HEK293 (cell line): ENCODE measurements around the gene PRSS22.

Experiments
- CTCF ChIA-PET: fragments of 350-600 bp; formaldehyde crosslinking; extraction: SDS; loops from one replicate; lab custom pipeline; 2021; ENCODE audit warnings: antibody characterized with exemption; lab: Yijun Ruan, JAX
- POLR2A ChIA-PET: fragments of 300-600 bp; formaldehyde crosslinking; extraction: SDS; loops from one replicate; lab custom pipeline; 2020; ENCODE audit warnings: antibody characterized with exemption, inconsistent platforms; lab: Yijun Ruan, JAX
- H3K27ac ChIP-seq: fragments of 200-500 bp; sonication (Bioruptor generic); 2 replicates; pipeline ENCODE4 v1.5.1; 2014; ENCODE audit warnings: low read depth, low read length, control low read depth, inconsistent platforms; ENCODE audit errors: extremely low read depth
- H3K36me3 ChIP-seq, 2 experiments: fragments of 200-500 bp in 1 of 2; sonication (Bioruptor generic) in 1 of 2; 1 replicate in 1 of 2; 2 replicates in 1 of 2; pipeline ENCODE4 v1.5.1; 2014 to 2017; ENCODE audit warnings: inconsistent platforms in 2 of 2, low read length in 2 of 2; ENCODE audit not compliant: control insufficient read depth in 2 of 2, insufficient read depth in 1 of 2
- H3K4me1 ChIP-seq: fragments of 200-500 bp; sonication (Bioruptor generic); 2 replicates; pipeline ENCODE4 v1.5.1; 2014; ENCODE audit warnings: mild to moderate bottlenecking, low read length, inconsistent platforms; ENCODE audit not compliant: control insufficient read depth, insufficient read depth
- H3K4me3 ChIP-seq: 2 replicates; pipeline ENCODE4 v1.5.1; 2011; ENCODE audit warnings: low read depth, mild to moderate bottlenecking, control low read depth, low read length, moderate library complexity
- H3K9me3 ChIP-seq: fragments of 200-500 bp; sonication (Bioruptor generic); 2 replicates; pipeline ENCODE4 v1.5.1; 2014; ENCODE audit warnings: low read depth, low read length, inconsistent platforms; ENCODE audit not compliant: control insufficient read depth, insufficient read depth
- BCL6B ChIP-seq: fragments of 450-650 bp; formaldehyde crosslinking; IDR thresholded peaks from 2 replicates; pipeline ENCODE4 v1.5.1; 2017; ENCODE audit warnings: missing biosample characterization, missing genetic modification characterization
- CTCF ChIP-seq: fragments of 450-650 bp; formaldehyde crosslinking; IDR thresholded peaks from 2 replicates; pipeline ENCODE4 v1.5.1; 2016; ENCODE audit warnings: missing biosample characterization, missing genetic modification characterization
- FEZF1 ChIP-seq: fragments of 450-650 bp; formaldehyde crosslinking; IDR thresholded peaks from 2 replicates; pipeline ENCODE4 v1.5.1; 2016; ENCODE audit warnings: missing biosample characterization, missing genetic modification characterization
- KLF9 ChIP-seq: fragments of 450-650 bp; formaldehyde crosslinking; IDR thresholded peaks from 2 replicates; pipeline ENCODE4 v1.5.1; 2016; ENCODE audit warnings: missing biosample characterization, missing genetic modification characterization, low read depth
- MYNN ChIP-seq: fragments of 450-650 bp; formaldehyde crosslinking; IDR thresholded peaks from 2 replicates; pipeline ENCODE4 v1.5.1; 2016; ENCODE audit warnings: missing biosample characterization, missing genetic modification characterization, borderline replicate concordance
- PRDM2 ChIP-seq: fragments of 450-650 bp; formaldehyde crosslinking; IDR thresholded peaks from 2 replicates; pipeline ENCODE4 v1.5.1; 2016; ENCODE audit warnings: missing biosample characterization, missing genetic modification characterization, borderline replicate concordance
- REST ChIP-seq: fragments of 450-650 bp; formaldehyde crosslinking; IDR thresholded peaks from 2 replicates; pipeline ENCODE4 v1.5.1; 2016; ENCODE audit warnings: missing biosample characterization, missing genetic modification characterization
- SETDB1 ChIP-seq: IDR thresholded peaks from one replicate; pipeline ENCODE4 v1.6.1; 2017; ENCODE audit warnings: mild to moderate bottlenecking, low read length, moderate library complexity, mixed read lengths; ENCODE audit not compliant: insufficient read length
- ZBTB7A ChIP-seq: fragments of 450-650 bp; formaldehyde crosslinking; IDR thresholded peaks from 2 replicates; pipeline ENCODE4 v1.5.1; 2016; ENCODE audit warnings: low read depth, missing biosample characterization, missing genetic modification characterization
- ZNF311 ChIP-seq: fragments of 450-650 bp; formaldehyde crosslinking; IDR thresholded peaks from 2 replicates; pipeline ENCODE4 v1.5.1; 2017; ENCODE audit warnings: missing biosample characterization, missing genetic modification characterization, borderline replicate concordance
- ZNF394 ChIP-seq: fragments of 450-650 bp; formaldehyde crosslinking; IDR thresholded peaks from 2 replicates; pipeline ENCODE4 v1.5.1; 2016; ENCODE audit warnings: missing biosample characterization, missing genetic modification characterization, mild to moderate bottlenecking, moderate library complexity, borderline replicate concordance
- ZNF416 ChIP-seq: fragments of 450-650 bp; formaldehyde crosslinking; IDR thresholded peaks from 2 replicates; pipeline ENCODE4 v1.5.1; 2016; ENCODE audit warnings: missing biosample characterization, missing genetic modification characterization
- ZNF433 ChIP-seq: fragments of 450-650 bp; formaldehyde crosslinking; IDR thresholded peaks from 2 replicates; pipeline ENCODE4 v1.5.1; 2016; ENCODE audit warnings: missing biosample characterization, missing genetic modification characterization, low read depth
- ZNF645 ChIP-seq: fragments of 450-650 bp; formaldehyde crosslinking; IDR thresholded peaks from 2 replicates; pipeline ENCODE4; 2016; ENCODE audit warnings: missing biosample characterization, missing genetic modification characterization
- ZNF792 ChIP-seq: fragments of 450-650 bp; formaldehyde crosslinking; IDR thresholded peaks from 2 replicates; pipeline ENCODE4 v1.5.1; 2016; ENCODE audit warnings: missing biosample characterization, missing genetic modification characterization
- ZNF830 ChIP-seq: fragments of 450-650 bp; IDR thresholded peaks from 2 replicates; pipeline ENCODE4 v1.5.0; 2018; ENCODE audit warnings: missing biosample characterization, missing genetic modification characterization, low read depth, mild to moderate bottlenecking, moderate library complexity
- ZNF843 ChIP-seq: fragments of 450-650 bp; formaldehyde crosslinking; IDR thresholded peaks from 2 replicates; pipeline ENCODE4 v1.5.1; 2016; ENCODE audit warnings: missing biosample characterization, missing genetic modification characterization

Gene PRSS22

DNA sequence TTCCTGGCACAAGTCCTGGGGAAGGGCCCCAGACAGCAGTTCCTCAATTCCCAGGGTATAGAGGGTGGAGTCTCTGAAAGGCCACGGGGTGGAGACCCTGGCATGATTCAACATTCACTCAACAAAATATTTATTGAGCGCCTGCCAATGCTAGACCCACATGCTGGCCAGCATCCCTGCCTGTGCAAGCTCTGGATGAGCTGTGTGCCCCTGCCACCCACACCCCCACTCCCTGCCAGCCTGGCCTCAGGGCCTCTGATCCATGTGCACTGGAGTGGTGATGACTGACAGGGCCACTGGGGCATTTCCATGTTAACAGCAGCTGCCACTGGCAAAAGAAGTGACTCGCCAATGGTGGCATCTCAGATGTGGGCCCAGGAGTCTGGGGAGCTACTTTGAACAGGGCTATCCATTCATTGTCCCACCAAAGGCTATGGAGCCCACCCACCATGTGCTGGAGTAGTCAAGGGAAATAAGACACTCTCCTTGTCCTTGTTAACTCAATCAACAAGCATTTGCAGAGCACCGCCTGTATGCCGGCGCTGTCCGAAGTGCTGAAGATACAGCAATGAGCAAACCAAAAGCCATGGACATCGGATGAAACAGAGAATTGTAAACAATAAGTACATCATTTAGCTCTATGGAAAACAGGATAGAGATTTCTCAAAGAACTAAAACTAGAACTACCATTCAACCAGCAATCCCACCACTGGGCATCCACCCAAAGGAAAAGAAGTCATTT lies 3.0 kb upstream of the PRSS22 start:
- Histone ChIP-seq H3K36me3 (no peaks in the 10 kb centered on the region), H3K27ac (no peak overlapping the region), H3K9me3 (no peaks in the 10 kb centered on the region), H3K4me1 (no peaks in the 10 kb centered on the region), H3K4me3 (no peak overlapping the region)
- POLR2A ChIA-PET = no interaction called here
- CTCF ChIA-PET = interaction anchor here (0.6 to 0.7 kb wide), 2 partner anchors 47 to 104 kb away, joined by 3 to 4 read pairs; no protein-coding TSS in a partner anchor
- no peak for TF ChIP-seq ZNF311 (tag by site-specific recombination)
- TF ChIP-seq ZNF394 (tag by site-specific recombination) = no peak
- TF ChIP-seq ZNF792 (tag by site-specific recombination) = 0 out of 2 replicates have a peak, but pooled peaks have one; percentile 35
- TF ChIP-seq ZNF843 (tag by site-specific recombination) = no peak
- peak; percentile 97 for TF ChIP-seq REST
- peak; percentile 36 for TF ChIP-seq SETDB1

- Histone ChIP-seq H3K27ac (no peak overlapping the region), H3K36me3 (no peaks in the 10 kb centered on the region), H3K9me3 (no peaks in the 10 kb centered on the region), H3K4me1 (no peaks in the 10 kb centered on the region), H3K4me3 (no peak overlapping the region)
- POLR2A ChIA-PET = interaction anchor here (0.7 kb wide), 1 partner anchor 21 kb away, joined by 3 read pairs; no protein-coding TSS in a partner anchor
- CTCF ChIA-PET = interaction anchor here (0.6 to 0.9 kb wide), 3 partner anchors 13 to 140 kb away, joined by 3 to 5 read pairs (median 4); partner anchors contain the start of gene PRSS27
- TF ChIP-seq FEZF1 (tag by site-specific recombination) = no peak
- no peak for TF ChIP-seq ZBTB7A (tag by site-specific recombination)
- no peak for TF ChIP-seq ZNF645 (tag by site-specific recombination)
- TF ChIP-seq KLF9 (tag by site-specific recombination) = no peak
- no peak for TF ChIP-seq ZNF830 (tag by site-specific recombination)
- no peak for TF ChIP-seq CTCF (tag by site-specific recombination)
- TF ChIP-seq BCL6B (tag by site-specific recombination) = no peak
- TF ChIP-seq PRDM2 = no peak
- TF ChIP-seq MYNN (tag by site-specific recombination) = no peak
- no peak for TF ChIP-seq ZNF416 (tag by site-specific recombination)
- TF ChIP-seq ZNF433 (tag by site-specific recombination) = no peak
These were observed 1.8 kb upstream of the PRSS22 start for GRCh38 chr16:2859686-2860265.
